ENCODE results near the gene DMWD.

The DMWD gene

DNA sequence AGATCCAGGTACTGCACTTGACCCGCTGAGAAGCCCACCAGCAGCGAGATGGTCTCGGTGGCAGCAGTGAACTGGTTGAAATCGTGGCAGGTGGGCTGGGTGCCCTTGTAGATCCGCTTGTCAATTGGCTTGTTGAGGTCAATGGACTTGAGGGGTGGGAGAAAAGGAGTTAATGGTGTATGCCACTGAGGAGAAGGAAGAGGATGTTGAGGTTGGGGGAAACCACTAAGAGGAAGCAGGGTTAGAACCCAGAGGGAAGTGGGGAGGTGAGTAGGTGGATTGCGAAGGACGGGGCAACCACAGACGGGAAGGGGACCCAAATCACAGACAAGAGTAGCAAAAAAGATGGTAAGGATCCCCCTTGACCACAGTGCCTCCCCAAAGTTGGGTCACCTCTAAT, 1.7 kb downstream of the DMWD start:
- H3F3A ChIP-seq (ENCODE audit: control insufficient read depth, insufficient read depth): no peaks in the 10 kb centered on the region
- TF ChIP-seq EZH2phosphoT487 (IDR thresholded peaks at IDR 0.05; ENCODE audit: borderline replicate concordance, low read length): no peak
- TF ChIP-seq, protein P1, sequence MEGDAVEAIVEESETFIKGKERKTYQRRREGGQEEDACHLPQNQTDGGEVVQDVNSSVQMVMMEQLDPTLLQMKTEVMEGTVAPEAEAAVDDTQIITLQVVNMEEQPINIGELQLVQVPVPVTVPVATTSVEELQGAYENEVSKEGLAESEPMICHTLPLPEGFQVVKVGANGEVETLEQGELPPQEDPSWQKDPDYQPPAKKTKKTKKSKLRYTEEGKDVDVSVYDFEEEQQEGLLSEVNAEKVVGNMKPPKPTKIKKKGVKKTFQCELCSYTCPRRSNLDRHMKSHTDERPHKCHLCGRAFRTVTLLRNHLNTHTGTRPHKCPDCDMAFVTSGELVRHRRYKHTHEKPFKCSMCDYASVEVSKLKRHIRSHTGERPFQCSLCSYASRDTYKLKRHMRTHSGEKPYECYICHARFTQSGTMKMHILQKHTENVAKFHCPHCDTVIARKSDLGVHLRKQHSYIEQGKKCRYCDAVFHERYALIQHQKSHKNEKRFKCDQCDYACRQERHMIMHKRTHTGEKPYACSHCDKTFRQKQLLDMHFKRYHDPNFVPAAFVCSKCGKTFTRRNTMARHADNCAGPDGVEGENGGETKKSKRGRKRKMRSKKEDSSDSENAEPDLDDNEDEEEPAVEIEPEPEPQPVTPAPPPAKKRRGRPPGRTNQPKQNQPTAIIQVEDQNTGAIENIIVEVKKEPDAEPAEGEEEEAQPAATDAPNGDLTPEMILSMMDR (IDR thresholded peaks at IDR 0.05; ENCODE audit: low read depth, low read length, poor library complexity, severe bottlenecking): no peak

DNA sequence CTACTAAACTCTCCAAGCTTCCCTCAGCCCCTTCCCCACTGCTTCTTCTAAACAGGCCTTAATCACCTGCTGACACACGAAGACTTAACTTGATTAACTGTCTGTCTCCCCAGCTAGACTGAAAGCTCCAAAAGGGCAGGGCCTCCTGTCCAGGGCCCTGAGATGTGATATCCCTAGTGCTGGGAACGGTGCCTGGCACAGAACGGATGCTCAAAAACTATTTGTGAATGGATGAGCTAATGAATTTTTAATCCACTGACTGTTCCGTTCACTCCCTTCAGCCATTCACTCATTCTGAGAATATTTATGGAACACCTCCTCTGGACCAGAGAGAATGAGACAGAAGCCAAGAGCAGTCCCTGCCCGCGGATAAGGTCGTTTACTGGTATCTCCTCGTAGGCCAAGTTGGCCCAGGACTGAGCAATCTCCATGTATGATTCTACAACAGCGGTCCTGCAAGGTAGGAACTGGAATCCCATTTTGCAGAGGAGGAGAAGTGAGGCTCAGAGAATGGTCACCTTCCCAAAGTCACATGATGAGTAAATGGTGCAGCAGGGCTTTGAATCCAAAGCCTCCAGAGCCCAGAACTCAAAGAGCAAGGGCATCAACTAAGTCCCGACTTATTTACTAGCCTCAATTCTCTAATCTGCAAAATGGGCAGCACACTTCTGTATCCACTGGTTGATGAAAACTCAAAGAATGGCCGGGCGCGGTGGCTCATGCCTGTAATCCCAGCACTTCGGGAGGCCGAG, 3.4 kb downstream of the DMWD start:
- peaks cover 26% of the 10 kb centered on the region for H3K4me1 ChIP-seq (ENCODE audit: control insufficient read depth, low read length)
- no peak overlapping the region for H3K4me2 ChIP-seq (ENCODE audit: low read length)
- H3F3A ChIP-seq (ENCODE audit: control insufficient read depth, insufficient read depth): no peaks in the 10 kb centered on the region

More for the DNA sequence above, 1.7 kb downstream of the DMWD start:
- Histone ChIP-seq H3K9me2 (replicated peaks; ENCODE audit: control insufficient read depth, low read length) (no peaks in the 10 kb centered on the region), H3K27me3 (ENCODE audit: control insufficient read depth, low read length) (no peaks in the 10 kb centered on the region), H3K4me1 (ENCODE audit: control insufficient read depth, low read length) (peaks cover 26% of the 10 kb centered on the region), H3K79me2 (ENCODE audit: control insufficient read depth, low read length) (peaks cover 16% of the 10 kb centered on the region), H3K27ac (ENCODE audit: low read depth, low read length) (no peak overlapping the region), H3K4me2 (ENCODE audit: low read length) (peak overlapping the region; percentile 87), H4K20me1 (ENCODE audit: control insufficient read depth, insufficient read depth, low read depth, low read length) (no peaks in the 10 kb centered on the region), H3K36me3 (ENCODE audit: control insufficient read depth, low read length) (peaks cover 36% of the 10 kb centered on the region), H3K4me3 (ENCODE audit: low read length) (peak overlapping the region; percentile 93), H3K9me3 (ENCODE audit: control insufficient read depth, insufficient read depth, low read length) (no peaks in the 10 kb centered on the region)

DNA sequence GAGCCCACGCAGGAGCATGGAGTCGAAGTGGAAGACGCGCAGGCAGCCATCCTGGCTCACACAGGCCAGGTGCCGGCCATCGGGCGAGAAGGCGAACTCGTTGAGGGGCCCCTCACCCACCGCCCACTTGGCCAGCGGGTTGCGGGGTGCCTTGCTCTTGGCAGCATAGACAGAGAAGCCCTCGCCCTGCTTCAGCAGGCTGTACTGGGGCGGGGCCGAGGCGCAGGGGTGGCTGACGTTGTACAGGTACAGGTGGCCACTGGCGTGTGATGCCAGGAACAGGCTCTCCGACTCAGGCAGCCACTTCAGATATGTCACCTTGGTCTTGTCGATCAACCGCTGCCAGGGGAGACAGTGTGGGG, 6.1 kb downstream of the DMWD start:
- H3K4me1 ChIP-seq (ENCODE audit: control insufficient read depth, low read length): peaks cover 9% of the 10 kb centered on the region
- no peaks in the 10 kb centered on the region for H3K9me3 ChIP-seq (ENCODE audit: control insufficient read depth, insufficient read depth, low read length)
- no peak overlapping the region for H3K27ac ChIP-seq (ENCODE audit: low read depth, low read length)
- no peaks in the 10 kb centered on the region for H3F3A ChIP-seq (ENCODE audit: control insufficient read depth, insufficient read depth)
- no peaks in the 10 kb centered on the region for H3K27me3 ChIP-seq (ENCODE audit: control insufficient read depth, low read length)
- no peak overlapping the region for H3K4me2 ChIP-seq (ENCODE audit: low read length)
- H3K4me3 ChIP-seq (ENCODE audit: low read length): no peak overlapping the region
- no peaks in the 10 kb centered on the region for H3K9me2 ChIP-seq (replicated peaks; ENCODE audit: control insufficient read depth, low read length)
- TF ChIP-seq, protein P1 (IDR thresholded peaks at IDR 0.05; ENCODE audit: low read depth, low read length, poor library complexity, severe bottlenecking): no peak
- no peak for TF ChIP-seq EZH2phosphoT487 (IDR thresholded peaks at IDR 0.05; ENCODE audit: borderline replicate concordance, low read length)
- peaks cover 9% of the 10 kb centered on the region for H3K79me2 ChIP-seq (ENCODE audit: control insufficient read depth, low read length)
- peaks cover 40% of the 10 kb centered on the region for H3K36me3 ChIP-seq (ENCODE audit: control insufficient read depth, low read length)
- H4K20me1 ChIP-seq (ENCODE audit: control insufficient read depth, insufficient read depth, low read depth, low read length): peaks cover 3% of the 10 kb centered on the region; the same call in 1 of the 2 replicates

More for the DNA sequence above, 3.4 kb downstream of the DMWD start:
- Histone ChIP-seq H3K79me2 (ENCODE audit: control insufficient read depth, low read length) (peaks cover 16% of the 10 kb centered on the region), H3K9me2 (replicated peaks; ENCODE audit: control insufficient read depth, low read length) (no peaks in the 10 kb centered on the region), H3K9me3 (ENCODE audit: control insufficient read depth, insufficient read depth, low read length) (no peaks in the 10 kb centered on the region), H3K36me3 (ENCODE audit: control insufficient read depth, low read length) (peaks cover 40% of the 10 kb centered on the region), H3K27ac (ENCODE audit: low read depth, low read length) (no peak overlapping the region), H3K27me3 (ENCODE audit: control insufficient read depth, low read length) (no peaks in the 10 kb centered on the region), H4K20me1 (ENCODE audit: control insufficient read depth, insufficient read depth, low read depth, low read length) (no peaks in the 10 kb centered on the region), H3K4me3 (ENCODE audit: low read length) (no peak overlapping the region)
- TF ChIP-seq, protein P1 (IDR thresholded peaks at IDR 0.05; ENCODE audit: low read depth, low read length, poor library complexity, severe bottlenecking): no peak
- no peak for TF ChIP-seq EZH2phosphoT487 (IDR thresholded peaks at IDR 0.05; ENCODE audit: borderline replicate concordance, low read length)
